ENCODE results near the gene CCND1.

CCND1 gene

DNA sequence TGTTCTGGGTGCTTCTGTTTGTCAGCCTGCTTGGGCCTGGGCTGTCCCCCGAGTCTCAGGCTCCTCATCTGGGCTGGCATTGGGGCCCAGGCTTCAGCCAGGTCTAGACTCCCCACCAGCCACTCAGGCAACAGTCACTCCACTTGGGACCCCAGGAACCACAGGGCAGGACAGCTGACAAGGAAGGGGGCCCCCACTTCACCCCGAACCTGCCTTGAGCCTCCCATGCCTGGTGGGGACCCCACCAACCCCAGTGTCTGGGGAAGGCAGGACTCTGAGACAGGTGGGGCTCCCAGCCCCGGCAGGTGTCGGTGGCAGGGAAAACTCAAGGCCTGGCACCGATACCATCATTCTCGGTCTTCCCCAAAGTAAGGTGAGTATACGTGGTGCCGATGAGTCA is 45.9 kb downstream of the CCND1 start:
- TF ChIP-seq GATA3 (IDR thresholded peaks at IDR 0.05; ENCODE audit: low read depth, low read length): no peak
- TF ChIP-seq GATA2 (IDR thresholded peaks at IDR 0.05; ENCODE audit: low read depth, low read length): no peak

DNA sequence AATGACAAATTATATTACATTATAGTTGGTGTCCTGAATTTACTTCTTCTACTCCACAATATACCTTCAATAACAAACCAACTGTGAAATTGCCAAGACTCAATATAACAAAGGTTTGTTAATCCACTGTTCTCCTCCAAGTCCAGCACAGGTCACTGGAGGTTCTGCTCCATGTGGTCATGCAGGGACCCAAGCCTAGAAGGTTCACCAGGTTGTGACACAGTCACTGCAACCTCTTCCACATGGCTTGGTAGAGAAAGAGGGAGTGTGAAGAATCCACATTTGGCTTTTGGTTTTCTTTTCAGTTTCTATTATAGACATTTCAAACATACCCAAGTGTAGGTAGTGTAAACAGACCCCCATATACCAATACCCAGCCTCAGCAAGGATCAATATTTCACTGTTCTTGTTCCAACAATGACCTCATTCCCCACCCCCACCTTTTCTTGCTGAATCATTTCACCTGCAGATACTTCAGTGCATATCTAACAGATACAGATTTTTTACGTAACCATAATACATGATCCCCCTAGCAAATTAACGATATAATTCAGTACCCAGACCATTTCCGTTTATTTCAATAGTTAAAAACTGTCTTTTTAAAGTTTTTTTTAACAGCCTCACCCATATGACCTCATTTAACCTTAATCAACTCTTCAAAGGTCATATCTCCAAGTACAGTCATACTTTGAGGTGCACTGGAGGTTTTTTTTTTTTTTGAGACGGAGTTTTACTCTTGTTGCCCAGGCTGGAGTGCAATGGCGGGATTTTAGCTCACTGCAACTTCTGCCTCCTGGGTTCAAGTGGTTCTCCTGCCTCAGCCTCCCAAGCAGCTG is 48.7 kb downstream of the CCND1 start:
- TF ChIP-seq GATA2 (IDR thresholded peaks at IDR 0.05; ENCODE audit: low read depth, low read length) (no peak), GATA3 (IDR thresholded peaks at IDR 0.05; ENCODE audit: low read depth, low read length) (no peak)

DNA sequence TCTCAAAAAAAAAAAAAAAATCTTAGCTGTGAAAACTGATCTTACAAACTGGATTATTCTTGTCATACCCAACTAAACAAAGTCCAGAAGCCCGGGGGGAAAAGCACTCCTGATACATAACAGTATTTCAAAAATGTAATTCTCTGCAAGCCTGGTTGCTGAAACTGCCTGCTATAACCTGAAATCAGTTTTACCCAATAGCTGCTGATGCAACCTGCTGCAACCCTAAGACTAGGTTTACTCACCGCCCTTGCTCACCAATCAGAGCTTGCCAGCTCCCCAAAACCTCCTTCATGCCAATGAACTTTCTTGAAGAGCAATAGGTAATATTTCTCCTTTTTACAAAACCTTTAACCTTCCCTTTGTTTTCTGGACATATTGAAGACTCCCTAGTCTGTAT is 50.5 kb downstream of the CCND1 start:
- TF ChIP-seq GATA3 (IDR thresholded peaks at IDR 0.05; ENCODE audit: low read depth, low read length): no peak
- no peak for TF ChIP-seq GATA2 (IDR thresholded peaks at IDR 0.05; ENCODE audit: low read depth, low read length)

DNA sequence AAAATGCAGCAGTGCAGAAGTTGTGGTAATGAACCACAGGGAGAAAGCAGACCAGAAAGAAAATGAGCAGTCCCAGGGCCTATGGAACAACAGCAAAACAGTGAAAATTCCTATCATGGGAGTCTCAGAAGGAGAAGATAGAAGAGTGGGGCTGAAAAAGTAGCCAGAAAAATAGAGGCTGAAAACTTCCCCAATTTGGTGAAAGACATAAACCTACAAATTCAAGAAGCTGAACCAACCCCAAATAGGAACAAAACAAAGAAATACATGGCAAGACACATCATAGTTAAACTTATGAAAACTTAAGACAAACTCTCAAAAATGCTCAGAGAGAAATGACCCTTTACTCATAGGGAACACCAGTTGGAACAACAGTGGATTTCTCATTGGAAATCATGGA is 51.5 kb downstream of the CCND1 start:
- TF ChIP-seq GATA2 (IDR thresholded peaks at IDR 0.05; ENCODE audit: low read depth, low read length) (no peak), GATA3 (IDR thresholded peaks at IDR 0.05; ENCODE audit: low read depth, low read length) (no peak)

DNA sequence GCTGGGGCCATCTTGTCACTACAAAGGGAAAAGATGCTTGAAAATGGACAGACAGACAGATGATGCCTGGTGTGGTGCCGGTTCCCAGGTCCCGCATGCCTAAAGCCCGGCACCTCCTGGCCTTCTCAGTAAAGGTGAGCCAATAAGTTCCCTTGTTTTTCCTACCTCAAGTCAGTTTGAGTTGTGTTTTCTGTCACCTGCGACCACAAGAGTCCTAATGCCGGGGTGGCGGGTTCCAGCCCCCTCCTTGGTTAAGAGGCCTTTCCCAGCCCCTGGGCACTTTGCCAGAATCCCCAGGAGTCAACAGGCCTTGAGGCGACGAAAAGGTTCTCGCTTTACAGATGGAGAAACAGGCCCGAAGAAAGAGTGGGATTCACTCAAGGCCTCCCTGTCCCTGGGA is 53.8 kb downstream of the CCND1 start:
- no peak for TF ChIP-seq GATA3 (IDR thresholded peaks at IDR 0.05; ENCODE audit: low read depth, low read length)
- TF ChIP-seq GATA2 (IDR thresholded peaks at IDR 0.05; ENCODE audit: low read depth, low read length): no peak

DNA sequence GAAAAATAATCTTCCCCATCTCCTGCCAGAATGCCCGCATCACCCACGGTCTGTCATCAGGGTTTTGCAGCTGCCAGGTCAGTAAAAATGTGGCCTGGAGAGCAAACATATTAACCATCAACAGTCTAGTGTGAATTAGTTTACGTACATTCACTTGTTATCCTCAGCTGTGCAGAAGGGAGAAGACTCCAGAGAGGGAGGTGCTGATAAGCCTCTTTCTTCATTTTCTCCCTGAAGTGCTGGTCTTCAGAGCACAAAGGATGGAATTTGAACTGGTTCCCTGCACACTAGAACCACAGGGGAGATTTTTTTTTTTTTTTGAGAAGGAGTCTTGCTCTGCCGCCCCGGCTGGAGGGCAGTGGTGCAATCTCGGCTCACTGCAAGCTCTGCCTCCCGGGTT is 54.6 kb downstream of the CCND1 start:
- TF ChIP-seq GATA2 (IDR thresholded peaks at IDR 0.05; ENCODE audit: low read depth, low read length) (no peak), GATA3 (IDR thresholded peaks at IDR 0.05; ENCODE audit: low read depth, low read length) (no peak)

DNA sequence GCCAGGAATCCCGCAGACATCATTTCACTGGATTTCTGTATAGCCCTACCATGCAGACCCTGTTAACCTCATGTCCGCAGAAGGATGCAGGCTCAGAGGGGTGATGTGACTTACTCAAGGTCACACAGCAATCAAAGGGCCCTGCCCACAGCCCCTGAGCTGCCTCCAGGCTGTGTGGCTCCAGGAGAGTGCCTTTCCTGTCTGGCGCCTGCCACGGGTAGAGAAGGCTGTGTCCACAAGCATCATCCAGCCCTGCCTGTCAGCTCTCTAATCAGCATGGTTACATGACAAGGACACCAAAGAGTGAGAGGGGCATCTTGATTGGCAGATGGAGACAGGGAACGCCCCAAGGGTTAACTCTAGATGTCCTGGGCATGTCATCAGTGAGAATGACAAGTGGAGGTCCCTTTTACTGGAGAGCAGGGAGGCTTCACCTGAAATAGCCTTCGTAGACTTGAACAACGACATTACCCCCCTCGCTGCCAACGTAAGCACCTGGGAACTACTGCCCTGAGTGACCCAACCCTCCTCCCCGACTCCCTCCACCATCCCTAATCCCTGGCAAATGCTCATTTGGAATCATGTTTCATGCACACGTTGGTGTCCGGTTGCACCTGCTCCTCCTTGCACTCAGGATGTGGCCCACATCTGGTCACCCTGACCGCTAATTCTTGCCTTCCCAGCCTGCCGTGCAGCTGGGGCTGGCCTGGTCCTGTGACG is 56.0 kb downstream of the CCND1 start:
- TF ChIP-seq GATA3 (IDR thresholded peaks at IDR 0.05; ENCODE audit: low read depth, low read length) (no peak), GATA2 (IDR thresholded peaks at IDR 0.05; ENCODE audit: low read depth, low read length) (no peak)

DNA sequence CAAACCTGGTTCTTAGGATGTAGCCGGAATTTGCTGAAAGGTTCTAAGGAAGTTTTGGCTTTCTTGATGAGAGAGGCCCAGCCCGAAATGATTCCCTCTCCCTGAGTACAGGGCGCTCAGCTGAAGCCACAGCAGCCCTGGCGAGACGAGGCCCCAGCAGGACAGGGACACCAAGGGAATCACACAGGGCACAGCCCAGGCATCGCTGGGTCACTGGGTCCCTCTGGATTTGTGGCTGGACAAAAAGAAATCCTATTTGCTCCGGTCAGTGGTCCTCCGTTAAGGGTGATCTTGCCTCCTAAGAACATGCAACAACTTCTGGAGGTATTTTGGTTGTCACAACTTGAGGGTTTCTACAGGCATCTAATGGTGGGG is 56.5 kb downstream of the CCND1 start:
- TF ChIP-seq GATA2 (IDR thresholded peaks at IDR 0.05; ENCODE audit: low read depth, low read length) (no peak), GATA3 (IDR thresholded peaks at IDR 0.05; ENCODE audit: low read depth, low read length) (no peak)

DNA sequence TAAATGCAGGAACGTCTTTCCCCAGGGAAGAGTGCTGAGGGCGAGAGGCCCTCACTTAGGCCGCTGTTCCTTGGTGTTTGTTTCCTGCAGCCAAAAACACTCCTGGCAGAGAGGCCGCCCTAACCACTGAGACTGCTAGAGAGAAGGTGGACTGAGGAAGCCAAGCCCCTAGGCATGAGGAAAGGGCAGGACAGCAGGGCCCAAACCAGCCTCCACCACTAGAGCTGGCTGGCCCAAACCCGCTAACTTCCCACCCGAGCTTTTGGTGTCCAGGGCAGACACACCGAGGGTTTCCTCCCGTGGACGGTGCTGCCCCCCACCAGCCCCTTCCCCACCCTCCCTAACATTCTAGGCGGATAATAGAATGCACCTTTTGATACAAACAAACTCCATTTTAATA is 56.9 kb downstream of the CCND1 start:
- TF ChIP-seq GATA2 (IDR thresholded peaks at IDR 0.05; ENCODE audit: low read depth, low read length) (no peak), GATA3 (IDR thresholded peaks at IDR 0.05; ENCODE audit: low read depth, low read length) (no peak)

DNA sequence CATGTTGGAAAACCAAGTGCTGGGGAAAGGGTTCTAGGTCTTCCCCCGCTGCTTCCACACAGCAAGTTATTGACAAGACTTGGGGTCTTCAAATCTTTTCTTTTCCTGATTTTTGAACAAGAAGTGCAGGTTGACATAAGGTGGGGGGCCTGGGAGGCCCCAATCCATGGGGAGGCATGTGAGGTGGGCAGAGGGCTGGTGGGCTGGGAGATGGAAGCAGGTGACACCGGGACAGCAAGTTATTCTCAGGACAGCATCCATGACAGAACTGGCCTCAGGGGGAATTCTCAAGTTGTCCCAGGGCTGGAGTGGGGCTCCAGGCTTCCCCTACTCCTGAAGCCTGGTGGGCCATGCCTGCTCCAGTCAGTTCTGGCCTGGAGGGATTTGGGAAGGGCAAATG is 57.4 kb downstream of the CCND1 start:
- TF ChIP-seq GATA3 (IDR thresholded peaks at IDR 0.05; ENCODE audit: low read depth, low read length): no peak
- no peak for TF ChIP-seq GATA2 (IDR thresholded peaks at IDR 0.05; ENCODE audit: low read depth, low read length)

DNA sequence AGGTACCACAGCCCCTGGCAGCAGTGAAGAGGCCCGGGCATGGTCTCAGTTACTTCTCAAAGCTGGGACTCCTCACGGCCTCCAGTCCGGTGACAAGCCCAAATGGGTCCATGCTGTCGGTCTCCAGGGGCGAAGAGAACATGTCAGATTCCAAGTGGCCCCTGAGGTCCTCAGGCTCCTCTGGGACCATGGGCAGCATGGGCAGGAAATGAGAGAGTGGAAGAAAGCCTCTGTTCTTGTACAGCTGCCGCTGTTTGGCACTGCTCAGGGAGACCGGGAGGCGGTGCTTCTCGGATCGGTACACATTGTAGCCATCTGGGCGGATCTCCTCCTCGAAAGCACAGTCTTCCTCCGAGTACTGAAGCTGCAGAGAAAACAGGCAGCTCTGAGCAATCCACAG is 58.3 kb downstream of the CCND1 start:
- no peak for TF ChIP-seq GATA3 (IDR thresholded peaks at IDR 0.05; ENCODE audit: low read depth, low read length)
- no peak for TF ChIP-seq GATA2 (IDR thresholded peaks at IDR 0.05; ENCODE audit: low read depth, low read length)

DNA sequence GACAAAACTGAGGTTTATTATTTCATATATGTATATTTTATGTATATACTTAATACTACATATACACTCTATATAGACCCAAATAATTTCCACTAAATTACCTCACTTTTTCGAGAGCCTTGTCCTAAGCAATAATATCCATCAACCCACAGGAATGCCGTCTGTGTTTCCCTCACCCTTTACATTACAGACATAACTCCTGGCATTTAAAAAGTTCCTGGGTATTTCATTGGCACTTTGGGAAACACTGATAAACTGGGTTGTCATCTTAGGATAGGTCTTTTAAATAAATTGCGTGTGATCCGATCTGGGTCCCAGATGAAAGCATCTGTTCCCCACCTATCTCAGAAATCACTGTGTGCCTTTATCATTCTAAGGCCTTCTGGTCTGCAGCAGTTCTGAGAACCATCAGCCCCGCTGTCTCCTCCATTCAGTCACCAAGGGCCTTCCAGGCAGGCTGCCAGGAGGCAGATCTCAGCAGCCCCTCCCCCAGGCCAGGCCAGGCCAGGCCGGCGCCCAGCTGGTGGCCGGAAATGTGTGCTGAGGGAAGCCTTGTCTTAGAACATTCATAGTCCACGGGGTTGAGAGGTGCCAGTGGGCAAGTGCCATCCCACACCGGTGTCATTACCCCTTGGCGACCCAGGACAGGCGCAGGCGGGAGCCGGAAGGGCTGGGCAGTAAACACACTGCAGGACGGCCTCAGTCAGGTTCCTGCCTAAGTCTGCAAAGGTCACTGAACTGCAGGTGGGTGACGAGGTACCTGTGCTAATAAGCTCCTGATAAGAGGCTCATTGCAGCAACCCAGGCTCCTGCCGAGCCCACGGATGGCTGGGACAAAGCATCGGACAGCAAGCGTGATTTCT is 59.6 kb downstream of the CCND1 start:
- TF ChIP-seq GATA3 (IDR thresholded peaks at IDR 0.05; ENCODE audit: low read depth, low read length): no peak
- TF ChIP-seq GATA2 (IDR thresholded peaks at IDR 0.05; ENCODE audit: low read depth, low read length): peak; percentile 77; the same call in 1 of the 2 replicates

DNA sequence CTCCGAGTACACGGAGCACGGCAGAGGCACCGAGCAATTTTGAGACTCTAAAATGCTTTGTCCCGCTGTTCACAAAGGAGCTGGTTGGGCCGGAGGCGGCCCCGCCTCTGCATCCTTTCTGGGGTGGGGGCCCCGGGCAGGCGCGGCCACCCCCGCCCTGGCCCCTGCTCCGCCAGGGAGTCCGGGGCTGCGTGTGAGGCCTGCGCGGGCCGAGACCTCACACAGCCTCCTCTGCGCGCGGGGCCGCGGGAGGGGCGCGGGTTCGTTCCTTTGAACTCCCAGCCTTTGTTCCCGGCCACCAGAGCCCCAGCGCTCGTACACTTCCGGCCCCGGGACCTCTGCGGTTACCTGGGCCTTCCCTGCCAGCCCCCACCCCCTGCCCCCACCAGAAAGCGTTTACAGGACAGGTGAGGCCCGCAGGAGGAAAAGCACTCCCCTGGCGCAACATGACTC is 61.3 kb downstream of the CCND1 start:
- TF ChIP-seq GATA2 (IDR thresholded peaks at IDR 0.05; ENCODE audit: low read depth, low read length): no peak
- TF ChIP-seq GATA3 (IDR thresholded peaks at IDR 0.05; ENCODE audit: low read depth, low read length): no peak

Data from SH-SY5Y (cell line).